ENCODE results near the gene ASB9.
"Not testable (repeated sequence)": the region's sequence is repeated elsewhere in the genome, so short reads cannot be mapped to it uniquely, and the experiment has no call there.

The ASB9 gene, protein sequence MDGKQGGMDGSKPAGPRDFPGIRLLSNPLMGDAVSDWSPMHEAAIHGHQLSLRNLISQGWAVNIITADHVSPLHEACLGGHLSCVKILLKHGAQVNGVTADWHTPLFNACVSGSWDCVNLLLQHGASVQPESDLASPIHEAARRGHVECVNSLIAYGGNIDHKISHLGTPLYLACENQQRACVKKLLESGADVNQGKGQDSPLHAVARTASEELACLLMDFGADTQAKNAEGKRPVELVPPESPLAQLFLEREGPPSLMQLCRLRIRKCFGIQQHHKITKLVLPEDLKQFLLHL

DNA sequence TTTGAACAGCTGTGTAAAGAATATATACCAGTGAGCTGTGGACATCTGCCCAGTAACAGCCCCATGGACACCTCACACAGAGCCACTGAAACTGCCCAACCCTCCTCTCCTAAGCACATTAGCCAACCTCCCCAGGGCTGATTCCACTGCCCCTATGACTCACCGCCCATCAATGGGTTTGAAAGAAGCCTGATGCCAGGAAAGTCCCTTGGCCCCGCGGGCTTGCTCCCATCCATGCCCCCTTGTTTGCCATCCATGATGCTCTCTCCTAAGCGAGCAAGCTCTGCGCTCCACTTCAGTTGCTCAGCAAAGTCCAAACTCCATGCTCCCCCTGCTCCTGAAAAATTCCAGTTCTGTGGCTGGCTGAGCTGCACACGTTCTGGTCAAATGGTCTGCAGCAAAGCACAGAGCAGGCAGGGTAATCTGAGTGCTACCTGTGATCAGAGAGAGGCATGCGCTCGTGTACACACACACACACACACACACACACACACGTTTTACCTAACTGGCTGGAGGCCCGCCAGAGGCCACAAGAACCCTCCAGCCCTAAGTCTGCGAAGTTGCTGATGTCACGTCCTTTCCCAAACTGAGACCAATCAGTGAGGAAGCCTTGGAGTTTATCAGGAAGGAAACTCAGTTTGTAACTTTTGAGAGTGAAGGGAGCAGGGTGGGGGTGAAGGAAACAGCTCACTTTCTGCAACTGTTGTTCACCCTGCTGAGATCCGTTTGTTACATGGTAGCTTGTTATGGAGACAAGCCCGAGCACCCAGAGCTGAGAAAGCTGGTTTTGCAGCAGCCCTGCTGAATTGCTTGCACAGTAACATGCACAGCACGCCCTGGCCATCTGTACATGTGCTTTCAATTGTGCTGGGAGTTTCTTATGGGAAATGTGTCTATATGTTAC, at the start of gene ASB9:
ASB9 (minus strand) TSS at position 466 of the 904 bp plus-strand sequence; CDS start at position 257, 209 bp downstream.
- peaks cover 13% of the 10 kb centered on the region for H3K4me1 ChIP-seq (ENCODE audit: insufficient read depth, low read length)
- no peaks in the 10 kb centered on the region; the same call in none of the 2 replicates for H3K9me3 ChIP-seq (ENCODE audit: control insufficient read depth, insufficient read depth, low read length)
- peak within 1 kb of the TSS; percentile 44 for H3K9ac ChIP-seq (ENCODE audit: low read depth, low read length)
- H3K36me3 ChIP-seq (ENCODE audit: insufficient read depth, low read length) = no peaks in the 10 kb centered on the region

DNA sequence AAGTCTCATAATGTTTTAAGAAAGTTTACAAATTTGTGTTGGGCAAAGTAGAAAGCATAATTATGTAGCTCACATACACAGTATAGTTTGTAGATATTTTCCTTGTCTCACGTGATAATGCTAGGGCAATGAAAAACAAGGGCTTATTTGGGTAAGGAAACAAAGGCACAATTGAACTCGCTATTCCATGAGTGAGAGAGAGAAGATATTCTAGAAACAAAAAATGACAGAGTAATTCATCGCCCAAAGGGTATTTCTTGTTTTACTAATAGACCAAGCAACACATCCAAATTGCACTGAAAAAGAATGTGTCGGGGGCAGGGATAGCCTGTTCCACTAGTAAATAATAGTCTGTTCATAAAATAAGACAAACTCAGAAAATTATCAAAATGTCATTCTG, 49.2 kb upstream of the ASB9 start:
- Histone ChIP-seq H3K4me1 (ENCODE audit: insufficient read depth, low read length) (no peaks in the 10 kb centered on the region), H3K36me3 (ENCODE audit: insufficient read depth, low read length) (peaks cover 7% of the 10 kb centered on the region), H3K9ac (ENCODE audit: low read depth, low read length) (no peak overlapping the region), H3K9me3 (ENCODE audit: control insufficient read depth, insufficient read depth, low read length) (no peaks in the 10 kb centered on the region)

DNA sequence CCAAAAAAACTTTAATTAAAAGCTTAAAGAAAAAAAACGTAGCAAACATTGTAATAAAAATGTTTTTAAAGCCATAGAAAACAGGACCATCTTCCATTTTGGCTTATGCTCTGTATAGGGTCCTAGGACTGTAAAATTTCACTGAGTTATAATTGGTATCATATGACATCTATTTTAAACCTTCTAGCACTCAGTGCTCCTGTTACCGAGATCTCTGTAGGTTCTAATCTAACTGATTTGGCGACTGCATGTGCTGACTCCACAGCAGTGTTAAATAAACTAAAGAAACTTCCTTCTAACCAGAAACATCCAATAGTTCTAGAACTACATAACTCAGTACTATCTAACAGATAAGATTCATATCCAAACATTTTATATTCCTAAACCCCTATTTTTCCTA, 45.6 kb upstream of the ASB9 start, which contains the start of gene ASB11:
ASB11 (minus strand) TSS at position 132 of the 400 bp plus-strand sequence; CDS start at position 97, 35 bp downstream.
- Histone ChIP-seq H3K36me3 (ENCODE audit: insufficient read depth, low read length) (no peaks in the 10 kb centered on the region), H3K9me3 (ENCODE audit: control insufficient read depth, insufficient read depth, low read length) (no peaks in the 10 kb centered on the region), H3K4me1 (ENCODE audit: insufficient read depth, low read length) (no peaks in the 10 kb centered on the region), H3K9ac (ENCODE audit: low read depth, low read length) (no peak within 1 kb of the TSS)

DNA sequence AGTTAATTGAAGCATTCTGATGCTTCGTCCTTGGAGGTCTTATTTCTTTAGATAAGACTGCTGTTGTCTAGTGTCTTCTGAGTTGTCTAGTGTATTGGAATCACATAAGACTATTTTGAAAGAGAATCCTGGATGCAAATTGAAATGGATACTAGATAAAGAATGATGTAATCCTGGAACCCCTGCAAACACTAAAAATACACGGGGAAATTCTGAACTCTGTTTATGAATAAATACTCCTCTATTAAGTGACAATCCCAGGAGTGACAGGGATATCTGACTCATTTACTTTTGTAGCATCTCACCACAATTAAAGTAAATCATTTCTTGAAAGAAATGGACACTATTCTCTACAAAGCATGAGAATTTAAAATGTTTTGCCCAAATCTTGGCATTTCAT, 44.6 kb upstream of the ASB9 start:
- no peaks in the 10 kb centered on the region for H3K4me1 ChIP-seq (ENCODE audit: insufficient read depth, low read length)
- no peaks in the 10 kb centered on the region for H3K36me3 ChIP-seq (ENCODE audit: insufficient read depth, low read length)
- no peak overlapping the region for H3K9ac ChIP-seq (ENCODE audit: low read depth, low read length)
- H3K9me3 ChIP-seq (ENCODE audit: control insufficient read depth, insufficient read depth, low read length) = no peaks in the 10 kb centered on the region

DNA sequence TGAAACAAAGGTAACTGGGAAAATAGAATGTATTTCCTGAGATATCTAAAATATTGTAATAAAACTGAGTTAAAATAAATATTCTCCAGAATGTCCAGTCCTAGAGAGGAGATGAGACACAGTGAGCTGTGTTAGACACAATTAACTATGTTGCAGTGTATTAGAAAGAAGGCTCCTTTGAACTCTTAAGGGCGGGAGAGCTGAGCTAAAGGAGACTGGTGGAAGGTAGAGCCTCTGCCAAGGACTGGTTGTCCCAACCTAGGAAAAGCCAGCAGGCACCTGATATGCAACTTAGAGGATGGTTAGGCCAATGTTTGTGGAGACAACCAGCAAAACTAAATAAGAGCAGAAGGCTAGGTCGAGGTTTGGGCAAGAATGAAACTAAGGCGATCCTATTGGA, 41.2 kb upstream of the ASB9 start:
- Histone ChIP-seq H3K9ac (ENCODE audit: low read depth, low read length) (no peak overlapping the region), H3K9me3 (ENCODE audit: control insufficient read depth, insufficient read depth, low read length) (no peaks in the 10 kb centered on the region), H3K4me1 (ENCODE audit: insufficient read depth, low read length) (no peaks in the 10 kb centered on the region), H3K36me3 (ENCODE audit: insufficient read depth, low read length) (no peaks in the 10 kb centered on the region)

DNA sequence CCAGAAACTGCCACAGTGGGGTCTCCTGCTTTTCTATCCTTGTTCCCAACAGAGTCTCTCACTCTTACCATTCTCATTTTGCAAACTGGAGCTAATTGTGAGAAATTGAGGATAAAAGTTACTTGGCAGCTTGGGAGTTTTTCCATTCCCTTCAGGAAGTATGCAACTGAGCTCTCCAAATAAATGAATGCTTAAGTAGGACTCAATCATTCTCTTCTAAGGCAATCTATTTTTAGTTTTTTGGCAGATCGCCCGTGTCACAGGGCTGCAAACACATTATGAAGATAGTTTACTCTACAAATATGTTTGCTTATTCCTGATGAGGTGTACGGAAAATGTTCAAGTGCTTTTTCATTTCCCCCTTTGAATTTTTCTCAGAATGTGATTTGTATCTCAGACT, 40.2 kb upstream of the ASB9 start:
- H3K4me1 ChIP-seq (ENCODE audit: insufficient read depth, low read length) = no peaks in the 10 kb centered on the region
- no peaks in the 10 kb centered on the region for H3K9me3 ChIP-seq (ENCODE audit: control insufficient read depth, insufficient read depth, low read length)
- H3K9ac ChIP-seq (ENCODE audit: low read depth, low read length) = no peak overlapping the region
- H3K36me3 ChIP-seq (ENCODE audit: insufficient read depth, low read length) = no peaks in the 10 kb centered on the region

DNA sequence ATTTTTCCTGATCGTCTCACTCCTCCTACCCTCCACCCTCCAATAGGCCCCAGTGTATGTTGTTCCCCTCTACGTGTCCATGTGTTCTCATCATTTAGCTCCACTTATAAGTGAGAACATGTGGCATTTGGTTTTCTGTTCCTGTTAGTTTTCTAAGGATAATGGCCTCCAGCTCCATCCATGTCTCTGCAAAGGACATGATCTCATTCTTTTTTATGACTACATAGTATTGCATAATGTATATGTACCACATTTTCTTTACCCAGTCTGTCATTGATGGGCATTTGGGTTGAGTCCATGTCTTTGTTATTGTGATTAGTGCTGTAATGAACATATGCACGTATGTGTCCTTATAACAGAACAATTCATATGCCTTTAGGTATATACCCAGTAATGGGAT, 36.0 kb upstream of the ASB9 start:
- H3K9ac ChIP-seq (ENCODE audit: low read depth, low read length); H3K4me1 ChIP-seq (ENCODE audit: insufficient read depth, low read length); H3K36me3 ChIP-seq (ENCODE audit: insufficient read depth, low read length); H3K9me3 ChIP-seq (ENCODE audit: control insufficient read depth, insufficient read depth, low read length): not testable (repeated sequence)

DNA sequence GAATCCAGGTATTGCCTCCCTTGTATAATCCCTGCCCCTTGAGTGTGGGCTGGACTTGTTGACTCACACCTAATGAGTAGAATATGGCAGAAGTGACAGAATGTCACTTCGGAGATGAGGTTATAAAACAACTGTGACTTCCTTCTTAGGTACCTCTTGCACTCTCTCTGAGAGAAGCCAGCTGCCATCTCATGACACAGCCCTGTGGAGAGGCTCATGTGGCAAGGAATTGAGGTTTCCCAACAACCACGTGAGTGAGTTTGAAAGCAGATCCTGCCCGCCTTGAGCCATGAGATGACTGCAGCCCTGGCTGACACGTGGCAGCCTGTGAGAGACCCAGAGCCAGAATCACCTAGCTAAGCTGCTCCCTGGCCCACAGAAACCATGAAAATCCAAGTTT, 32.0 kb upstream of the ASB9 start:
- Histone ChIP-seq H3K9me3 (ENCODE audit: control insufficient read depth, insufficient read depth, low read length) (no peaks in the 10 kb centered on the region), H3K9ac (ENCODE audit: low read depth, low read length) (no peak overlapping the region), H3K36me3 (ENCODE audit: insufficient read depth, low read length) (no peaks in the 10 kb centered on the region), H3K4me1 (ENCODE audit: insufficient read depth, low read length) (no peaks in the 10 kb centered on the region)

DNA sequence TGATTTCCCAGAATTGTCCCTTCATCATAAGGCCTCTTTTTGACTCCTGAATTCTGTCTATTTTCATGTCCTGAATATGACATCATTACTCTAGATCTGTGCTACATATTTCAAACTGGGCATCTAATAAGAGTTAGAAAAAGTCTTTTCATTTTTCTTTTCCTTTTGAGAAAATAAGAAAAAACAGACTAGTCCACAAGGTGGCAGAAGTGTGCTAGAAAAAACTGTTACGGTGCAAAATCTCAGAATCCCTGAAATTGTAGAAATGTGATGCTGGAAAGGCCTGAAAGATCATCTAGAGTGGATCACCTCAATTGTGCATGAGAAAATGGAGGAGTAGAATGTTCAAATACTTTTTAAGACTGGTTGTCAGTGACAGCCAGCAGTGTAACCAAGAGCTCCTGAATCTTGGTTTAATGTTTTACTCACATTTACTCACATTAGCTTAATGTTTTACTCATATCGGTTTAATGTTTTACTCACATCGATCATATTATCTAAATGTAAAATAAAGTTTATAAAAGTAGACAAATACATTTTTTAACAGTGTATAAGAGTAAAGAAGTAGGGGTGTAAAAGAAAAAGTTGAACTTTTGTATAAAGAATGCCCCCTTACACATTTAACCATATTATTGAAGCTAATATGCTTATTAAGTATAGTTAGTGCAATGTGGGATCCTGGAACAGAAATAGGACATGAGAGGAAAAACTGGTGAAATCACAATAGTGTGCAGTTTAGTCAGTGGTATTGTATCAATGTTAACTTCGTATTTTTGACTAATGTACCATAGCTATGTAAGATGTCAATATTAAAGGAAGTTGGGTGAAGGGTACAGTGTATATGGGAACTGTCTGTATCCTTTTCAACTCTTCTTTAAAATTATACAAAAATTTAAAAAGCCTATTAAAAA, 30.3 kb upstream of the ASB9 start:
- Histone ChIP-seq H3K9ac (ENCODE audit: low read depth, low read length) (no peak overlapping the region), H3K36me3 (ENCODE audit: insufficient read depth, low read length) (no peaks in the 10 kb centered on the region), H3K9me3 (ENCODE audit: control insufficient read depth, insufficient read depth, low read length) (no peaks in the 10 kb centered on the region), H3K4me1 (ENCODE audit: insufficient read depth, low read length) (no peaks in the 10 kb centered on the region)

DNA sequence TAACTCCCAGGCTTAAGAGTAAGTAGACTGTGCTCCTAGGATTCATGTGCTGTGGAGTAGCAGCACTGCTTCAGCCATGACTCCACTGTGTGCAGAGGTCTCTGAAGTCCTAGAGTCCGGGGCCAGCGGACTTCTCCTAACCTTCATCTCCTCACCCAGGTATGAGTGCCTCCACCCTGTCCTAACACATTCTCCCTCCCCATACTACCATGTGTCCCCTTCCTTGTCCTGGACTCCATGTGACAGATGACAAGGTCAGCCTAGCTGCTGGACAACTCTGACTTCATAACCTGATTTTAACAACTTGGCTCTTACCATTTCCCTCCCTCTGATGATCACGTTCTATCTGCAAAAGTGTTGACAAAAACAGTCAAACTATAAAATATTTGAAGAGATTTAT, 28.9 kb upstream of the ASB9 start:
- Histone ChIP-seq H3K36me3 (ENCODE audit: insufficient read depth, low read length) (no peaks in the 10 kb centered on the region), H3K4me1 (ENCODE audit: insufficient read depth, low read length) (no peaks in the 10 kb centered on the region), H3K9ac (ENCODE audit: low read depth, low read length) (no peak overlapping the region), H3K9me3 (ENCODE audit: control insufficient read depth, insufficient read depth, low read length) (no peaks in the 10 kb centered on the region)

DNA sequence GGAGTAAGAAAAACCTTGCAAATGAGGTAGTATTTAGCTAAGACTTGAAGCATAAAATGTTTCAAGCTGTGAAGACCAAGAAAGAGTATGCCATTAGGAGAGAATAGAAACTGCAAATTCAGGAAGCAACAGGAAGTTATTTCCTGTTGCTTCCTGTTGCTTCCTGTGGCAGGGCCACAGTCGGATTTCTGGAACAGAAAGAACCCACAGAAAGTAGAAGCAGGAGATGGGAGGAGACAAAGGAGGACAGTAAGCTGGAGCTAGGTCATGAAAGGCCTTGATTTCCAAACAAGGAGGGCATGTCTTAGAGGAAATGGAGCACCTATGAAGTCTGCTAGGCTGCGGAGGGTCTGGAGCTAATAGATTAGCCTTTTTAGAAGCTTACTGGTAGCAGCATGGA, 28.3 kb upstream of the ASB9 start:
- H3K4me1 ChIP-seq (ENCODE audit: insufficient read depth, low read length) = no peaks in the 10 kb centered on the region
- H3K9me3 ChIP-seq (ENCODE audit: control insufficient read depth, insufficient read depth, low read length) = no peaks in the 10 kb centered on the region
- H3K9ac ChIP-seq (ENCODE audit: low read depth, low read length) = no peak overlapping the region
- H3K36me3 ChIP-seq (ENCODE audit: insufficient read depth, low read length) = no peaks in the 10 kb centered on the region

DNA sequence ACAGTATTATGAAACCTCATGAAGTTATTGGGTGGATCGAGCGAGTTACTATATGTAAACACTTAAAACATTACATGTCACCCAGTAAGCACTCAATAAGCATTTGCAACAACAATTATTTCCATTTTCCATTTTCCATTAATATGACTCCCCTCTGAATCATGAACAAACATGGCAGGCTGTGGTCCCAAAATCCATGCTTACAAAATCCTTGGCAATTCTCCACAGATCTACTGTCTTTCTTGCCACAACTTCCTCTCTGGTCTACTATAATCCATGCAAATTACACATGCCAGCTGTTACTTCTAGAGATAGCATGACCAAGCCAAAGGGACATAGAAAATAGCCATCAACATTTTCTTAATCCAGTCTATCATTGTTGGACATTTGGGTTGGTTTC, 23.6 kb upstream of the ASB9 start:
- Histone ChIP-seq H3K9ac (ENCODE audit: low read depth, low read length) (no peak overlapping the region), H3K36me3 (ENCODE audit: insufficient read depth, low read length) (no peaks in the 10 kb centered on the region), H3K9me3 (ENCODE audit: control insufficient read depth, insufficient read depth, low read length) (no peaks in the 10 kb centered on the region), H3K4me1 (ENCODE audit: insufficient read depth, low read length) (0 out of 2 replicates have a peak, but pooled peaks cover 5% of the 10 kb centered on the region)

DNA sequence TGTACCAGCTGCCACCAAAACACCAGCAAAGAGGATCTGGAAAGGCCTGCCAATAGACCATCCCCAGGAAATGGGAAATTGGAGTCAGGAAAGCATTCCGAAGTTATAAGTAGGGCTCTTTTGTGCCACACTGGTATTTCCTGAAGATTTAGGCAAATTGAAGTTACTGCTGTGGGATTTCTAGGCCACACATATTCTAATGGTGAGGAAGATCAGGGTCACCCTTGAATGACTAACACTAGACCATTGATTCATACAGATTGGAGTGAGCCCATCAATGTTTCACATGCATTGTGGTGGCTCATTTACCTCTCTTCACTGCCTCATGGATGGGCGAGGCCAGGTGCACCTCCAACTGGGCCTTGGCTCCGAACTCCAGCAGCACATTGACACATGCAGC, 23.0 kb upstream of the ASB9 start:
- Histone ChIP-seq H3K4me1 (ENCODE audit: insufficient read depth, low read length) (0 out of 2 replicates have a peak, but pooled peaks cover 5% of the 10 kb centered on the region), H3K36me3 (ENCODE audit: insufficient read depth, low read length) (no peaks in the 10 kb centered on the region), H3K9me3 (ENCODE audit: control insufficient read depth, insufficient read depth, low read length) (no peaks in the 10 kb centered on the region), H3K9ac (ENCODE audit: low read depth, low read length) (no peak overlapping the region)

DNA sequence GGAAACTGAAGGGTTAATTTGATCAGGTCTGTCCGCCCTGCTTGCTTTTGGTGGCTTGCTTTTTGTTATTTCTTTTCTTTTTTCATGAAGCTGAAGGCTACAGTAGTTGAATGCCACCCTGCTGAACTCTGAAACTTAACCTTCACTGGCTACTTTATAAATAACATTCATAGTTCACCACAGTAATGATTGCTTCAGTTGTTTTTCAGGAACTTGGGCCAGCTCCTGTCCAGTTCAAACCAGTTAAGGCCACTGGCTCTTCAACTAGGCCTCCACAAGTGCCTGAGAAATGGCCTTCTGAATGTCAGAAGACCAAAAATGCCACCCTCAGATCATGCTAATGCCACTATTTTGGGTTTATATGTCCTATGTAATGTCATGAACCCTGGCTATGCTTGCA, 7.7 kb upstream of the ASB9 start:
- Histone ChIP-seq H3K36me3 (ENCODE audit: insufficient read depth, low read length) (no peaks in the 10 kb centered on the region), H3K9me3 (ENCODE audit: control insufficient read depth, insufficient read depth, low read length) (no peaks in the 10 kb centered on the region; the same call in 1 of the 2 replicates), H3K4me1 (ENCODE audit: insufficient read depth, low read length) (no peaks in the 10 kb centered on the region), H3K9ac (ENCODE audit: low read depth, low read length) (no peak overlapping the region)

Measured in ES-I3 (cell line).